ENCODE data around the gene PEX11G. TPM values are rescaled to one million over a fixed set of nuclear protein-coding genes. Genes with fewer than 3 reads are reported as not detected.

PEX11G gene
- total RNA-seq, 1 experiment from 2014 or later = 3.9 TPM

- no TSS peak for BruUV-seq (replicated peaks)
- H3K27me3 ChIP-seq (replicated peaks; ENCODE audit: control insufficient read depth, insufficient read depth, low read length) = no peaks in the 10 kb centered on the region
- H3K4me3 Mint-ChIP-seq (ENCODE audit: unreplicated experiment) = no peak overlapping the region
- peaks cover 5% of the 10 kb centered on the region for H3K4me1 Mint-ChIP-seq (ENCODE audit: low read depth, unreplicated experiment)
- H3K27ac Mint-ChIP-seq (ENCODE audit: unreplicated experiment) = no peak overlapping the region
- no peak overlapping the region for H3K4me3 ChIP-seq (ENCODE audit: low read depth, low read length)
- H3K36me3 Mint-ChIP-seq (ENCODE audit: insufficient read depth, unreplicated experiment) = peaks cover 61% of the 10 kb centered on the region
- CTCF ChIA-PET = no interaction called here
- no peak for DNase-seq
- H3K9me3 ChIP-seq = no peaks in the 10 kb centered on the region
- POLR2A ChIA-PET = no interaction called here
- H3K9me3 Mint-ChIP-seq (ENCODE audit: unreplicated experiment) = no peaks in the 10 kb centered on the region
- peaks cover 1% of the 10 kb centered on the region; the same call in 1 of the 2 replicates for H3K36me3 ChIP-seq (ENCODE audit: control insufficient read depth, insufficient read depth, low read length)
- intact Hi-C loops (cut with micrococcal nuclease; ENCODE audit: unreplicated experiment) = no loop called here
- TF ChIP-seq, protein P1, sequence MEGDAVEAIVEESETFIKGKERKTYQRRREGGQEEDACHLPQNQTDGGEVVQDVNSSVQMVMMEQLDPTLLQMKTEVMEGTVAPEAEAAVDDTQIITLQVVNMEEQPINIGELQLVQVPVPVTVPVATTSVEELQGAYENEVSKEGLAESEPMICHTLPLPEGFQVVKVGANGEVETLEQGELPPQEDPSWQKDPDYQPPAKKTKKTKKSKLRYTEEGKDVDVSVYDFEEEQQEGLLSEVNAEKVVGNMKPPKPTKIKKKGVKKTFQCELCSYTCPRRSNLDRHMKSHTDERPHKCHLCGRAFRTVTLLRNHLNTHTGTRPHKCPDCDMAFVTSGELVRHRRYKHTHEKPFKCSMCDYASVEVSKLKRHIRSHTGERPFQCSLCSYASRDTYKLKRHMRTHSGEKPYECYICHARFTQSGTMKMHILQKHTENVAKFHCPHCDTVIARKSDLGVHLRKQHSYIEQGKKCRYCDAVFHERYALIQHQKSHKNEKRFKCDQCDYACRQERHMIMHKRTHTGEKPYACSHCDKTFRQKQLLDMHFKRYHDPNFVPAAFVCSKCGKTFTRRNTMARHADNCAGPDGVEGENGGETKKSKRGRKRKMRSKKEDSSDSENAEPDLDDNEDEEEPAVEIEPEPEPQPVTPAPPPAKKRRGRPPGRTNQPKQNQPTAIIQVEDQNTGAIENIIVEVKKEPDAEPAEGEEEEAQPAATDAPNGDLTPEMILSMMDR (IDR thresholded peaks at IDR 0.05; ENCODE audit: insufficient read depth in 1 of 2, low read depth in 1 of 2, low read length in 1 of 2, severe bottlenecking in 1 of 2, unreplicated experiment in 1 of 2) = no peak
- H3K4me1 ChIP-seq = no peaks in the 10 kb centered on the region
- H3K27me3 Mint-ChIP-seq (ENCODE audit: insufficient read depth, unreplicated experiment) = no peaks in the 10 kb centered on the region
These were observed 12.6 kb downstream of the PEX11G start for GRCh38 chr19:7476241-7476640.

DNA sequence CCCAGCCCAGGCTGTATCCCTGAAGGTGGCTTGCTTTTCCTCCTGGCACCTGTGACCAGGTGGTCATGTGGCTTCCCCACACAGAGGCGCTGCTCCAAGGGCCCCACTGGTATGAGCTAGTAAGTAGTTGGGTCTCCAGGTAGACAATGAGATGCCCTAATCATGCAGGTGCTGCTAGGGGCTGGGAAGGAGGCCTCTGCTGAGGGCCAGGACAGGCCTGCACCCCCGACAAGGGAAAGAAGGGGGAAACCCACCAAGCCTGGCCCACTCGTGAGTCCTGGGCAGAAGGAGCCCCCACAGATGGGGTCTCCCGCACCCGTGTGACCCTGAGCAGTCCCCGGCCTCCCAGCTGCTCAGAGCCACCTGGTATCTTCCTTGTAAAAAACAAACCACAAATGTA lies 13.2 kb downstream of the PEX11G start:
- TF ChIP-seq, protein P1 (IDR thresholded peaks at IDR 0.05; ENCODE audit: insufficient read depth in 1 of 2, low read depth in 1 of 2, low read length in 1 of 2, severe bottlenecking in 1 of 2, unreplicated experiment in 1 of 2) = no peak
- Mint-ChIP-seq H3K27ac (ENCODE audit: unreplicated experiment) (no peak overlapping the region), H3K36me3 (ENCODE audit: insufficient read depth, unreplicated experiment) (peaks cover 61% of the 10 kb centered on the region), H3K9me3 (ENCODE audit: unreplicated experiment) (no peaks in the 10 kb centered on the region), H3K27me3 (ENCODE audit: insufficient read depth, unreplicated experiment) (no peaks in the 10 kb centered on the region), H3K4me1 (ENCODE audit: low read depth, unreplicated experiment) (peaks cover 5% of the 10 kb centered on the region), H3K4me3 (ENCODE audit: unreplicated experiment) (no peak overlapping the region)
- no peaks in the 10 kb centered on the region for H3K9me3 ChIP-seq
- intact Hi-C loops (cut with micrococcal nuclease; ENCODE audit: unreplicated experiment) = no loop called here
- peaks cover 3% of the 10 kb centered on the region for H3K36me3 ChIP-seq (ENCODE audit: control insufficient read depth, insufficient read depth, low read length)
- DNase-seq = no peak
- no peaks in the 10 kb centered on the region for H3K27me3 ChIP-seq (replicated peaks; ENCODE audit: control insufficient read depth, insufficient read depth, low read length)
- no peaks in the 10 kb centered on the region for H3K4me1 ChIP-seq
- POLR2A ChIA-PET = no interaction called here
- BruUV-seq (replicated peaks) = no TSS peak
- CTCF ChIA-PET = no interaction called here
- H3K4me3 ChIP-seq (ENCODE audit: low read depth, low read length) = no peak overlapping the region

GRCh38 chr19:7471696-7472615 lies 16.9 kb downstream of the PEX11G start:
- intact Hi-C loops (cut with micrococcal nuclease; ENCODE audit: unreplicated experiment) = no loop called here
- CTCF ChIA-PET = no interaction called here
- peaks cover 3% of the 10 kb centered on the region for H3K36me3 ChIP-seq (ENCODE audit: control insufficient read depth, insufficient read depth, low read length)
- H3K36me3 Mint-ChIP-seq (ENCODE audit: insufficient read depth, unreplicated experiment) = peaks cover 51% of the 10 kb centered on the region
- DNase-seq = no peak
- H3K27me3 Mint-ChIP-seq (ENCODE audit: insufficient read depth, unreplicated experiment) = no peaks in the 10 kb centered on the region
- no peak overlapping the region for H3K27ac Mint-ChIP-seq (ENCODE audit: unreplicated experiment)
- POLR2A ChIA-PET = no interaction called here
- H3K27me3 ChIP-seq (replicated peaks; ENCODE audit: control insufficient read depth, insufficient read depth, low read length) = no peaks in the 10 kb centered on the region
- no TSS peak for BruUV-seq (replicated peaks)
- no peak overlapping the region for H3K4me3 ChIP-seq (ENCODE audit: low read depth, low read length)
- H3K4me1 Mint-ChIP-seq (ENCODE audit: low read depth, unreplicated experiment) = no peaks in the 10 kb centered on the region
- no peaks in the 10 kb centered on the region for H3K9me3 Mint-ChIP-seq (ENCODE audit: unreplicated experiment)
- no peaks in the 10 kb centered on the region for H3K4me1 ChIP-seq
- H3K9me3 ChIP-seq = no peaks in the 10 kb centered on the region
- H3K4me3 Mint-ChIP-seq (ENCODE audit: unreplicated experiment) = no peak overlapping the region
- TF ChIP-seq, protein P1 (IDR thresholded peaks at IDR 0.05; ENCODE audit: insufficient read depth in 1 of 2, low read depth in 1 of 2, low read length in 1 of 2, severe bottlenecking in 1 of 2, unreplicated experiment in 1 of 2) = no peak

All from Caco-2 (cell line).